Natural killer cell (primary cell): Measurements from ENCODE around the gene CEP57. TPM values are rescaled to one million over a fixed set of nuclear protein-coding genes. Genes with fewer than 3 reads are reported as not detected.

Source experiments
- ATAC-seq, 3 donors: fragments of 150-1000 bp in 2 of 3; fragments of 200-7000 bp in 1 of 3; cut with Tn5 transposase; 1 replicate in 1 of 3; 2 replicates in 2 of 3; pipeline ENCODE4 v1.10.0; 2021; ENCODE audit warnings: mild to moderate bottlenecking in 2 of 3, moderate library complexity in 2 of 3
- DNase-seq, 2 donors: peaks; one replicate each; pipeline versions ENCODE4 v3.0.0 to v3.0.0-alpha.2; 2013 to 2021; ENCODE audit warnings: mixed read lengths in 1 of 2
- H3K27ac ChIP-seq: one replicate; pipeline ENCODE4 v1.5.1; 2013; ENCODE audit warnings: mild to moderate bottlenecking, low read length
- H3K27me3 ChIP-seq: one replicate; pipeline ENCODE4 v1.6.1; 2013; ENCODE audit warnings: low read length; ENCODE audit not compliant: control insufficient read depth, insufficient read depth
- H3K36me3 ChIP-seq: one replicate; pipeline ENCODE4 v1.6.1; 2013; ENCODE audit warnings: low read length; ENCODE audit not compliant: control insufficient read depth, insufficient read depth
- H3K4me1 ChIP-seq: one replicate; pipeline ENCODE4 v1.6.1; 2013; ENCODE audit warnings: low read length; ENCODE audit not compliant: control insufficient read depth, insufficient read depth
- H3K4me3 ChIP-seq: one replicate; pipeline ENCODE4 v1.5.1; 2013; ENCODE audit warnings: low read length
- H3K9me3 ChIP-seq: one replicate; pipeline ENCODE4 v1.6.1; 2013; ENCODE audit warnings: low read length; ENCODE audit not compliant: control insufficient read depth, insufficient read depth
- H3K27ac Mint-ChIP-seq, 2 donors: one replicate each; pipeline ENCODE4 v1.8.0; 2022; ENCODE audit warnings: mild to moderate bottlenecking in 2 of 2, mixed read lengths in 2 of 2, moderate library complexity in 1 of 2
- H3K27me3 Mint-ChIP-seq, 2 donors: one replicate each; pipeline ENCODE4 v1.8.0; 2022; ENCODE audit warnings: low read depth in 2 of 2, mixed read lengths in 2 of 2
- H3K36me3 Mint-ChIP-seq: one replicate; pipeline ENCODE4 v1.8.0; 2022; ENCODE audit warnings: mixed read lengths
- H3K4me1 Mint-ChIP-seq, 2 donors: one replicate each; pipeline ENCODE4 v1.8.0; 2022; ENCODE audit warnings: mixed read lengths in 2 of 2
- H3K4me3 Mint-ChIP-seq: one replicate; pipeline ENCODE4 v1.8.0; 2022; ENCODE audit warnings: mild to moderate bottlenecking, moderate library complexity, mixed read lengths
- H3K9me3 Mint-ChIP-seq, 2 donors: one replicate each; pipeline ENCODE4 v1.8.0; 2022; ENCODE audit warnings: mixed read lengths in 2 of 2
- WGBS: methylation state at CpG from one replicate; pipeline ENCODE4 v1.1.7; 2013; ENCODE audit warnings: missing lambda C conversion rate; ENCODE audit not compliant: insufficient coverage; 5-methylcytosine and 5-hydroxymethylcytosine counted together
- intact Hi-C: fragments of 100-400 bp; cut with micrococcal nuclease; formaldehyde crosslinking; loops from one replicate; pipeline ENCODE4 v1.14.2; 2022
- total RNA-seq, 4 donors: library from RNA; stranded (reverse); fragments of 120-200 nt in 1 of 4; gene quantifications; one replicate each; pipeline versions ENCODE4 v1.2.3 to v1.2.4, GENCODE V29; 2013 to 2022
- TF ChIP-seq, protein P1 (sequence below): fragments of 200-600 bp; IDR thresholded peaks from one replicate; pipeline ENCODE4 v1.8.0; 2022; ENCODE audit warnings: antibody characterized with exemption

The CEP57 gene
- total RNA-seq, 3 donors from 2014 or later (not counting 1 experiment from before 2014, with no cell fraction given) = 40.8 to 64.9 (median 55.1) TPM

DNA sequence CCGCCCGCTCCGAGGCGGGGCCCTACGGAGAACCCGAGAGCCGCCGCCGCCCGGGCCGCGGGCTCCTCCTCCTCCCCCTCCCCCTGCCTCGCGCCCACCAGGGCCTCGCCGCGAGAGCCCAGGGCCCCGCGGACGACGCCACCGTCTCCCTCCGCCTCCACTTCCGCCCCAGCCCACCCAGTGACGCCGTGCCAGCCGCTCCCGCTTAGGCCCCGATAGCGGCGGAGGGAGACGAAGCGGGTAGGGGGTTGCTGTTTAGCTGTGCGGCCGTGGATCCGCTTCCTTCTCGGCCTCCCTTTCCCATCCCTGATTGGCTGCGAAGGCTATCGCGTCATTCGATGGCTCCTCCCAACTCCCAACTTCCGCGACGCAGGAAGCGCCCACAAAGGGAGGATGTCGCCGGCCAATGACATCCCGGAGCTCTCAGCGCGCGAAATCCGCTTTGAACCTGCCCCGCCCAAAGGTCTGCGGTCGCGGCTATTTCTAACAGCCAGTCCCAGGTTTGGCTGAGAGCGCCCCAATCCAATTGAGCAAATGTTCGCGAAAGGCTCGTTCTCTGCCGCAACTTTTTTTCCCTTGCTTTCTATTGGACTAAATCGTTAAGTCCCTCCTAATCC lies 684 bp upstream of the CEP57 start, which contains the start of gene FAM76B:
TSS of gene FAM76B (minus strand) at position 277 of the 617 bp plus-strand sequence. CDS start 304 bp downstream, outside the sequence.
- TF ChIP-seq, protein P1, sequence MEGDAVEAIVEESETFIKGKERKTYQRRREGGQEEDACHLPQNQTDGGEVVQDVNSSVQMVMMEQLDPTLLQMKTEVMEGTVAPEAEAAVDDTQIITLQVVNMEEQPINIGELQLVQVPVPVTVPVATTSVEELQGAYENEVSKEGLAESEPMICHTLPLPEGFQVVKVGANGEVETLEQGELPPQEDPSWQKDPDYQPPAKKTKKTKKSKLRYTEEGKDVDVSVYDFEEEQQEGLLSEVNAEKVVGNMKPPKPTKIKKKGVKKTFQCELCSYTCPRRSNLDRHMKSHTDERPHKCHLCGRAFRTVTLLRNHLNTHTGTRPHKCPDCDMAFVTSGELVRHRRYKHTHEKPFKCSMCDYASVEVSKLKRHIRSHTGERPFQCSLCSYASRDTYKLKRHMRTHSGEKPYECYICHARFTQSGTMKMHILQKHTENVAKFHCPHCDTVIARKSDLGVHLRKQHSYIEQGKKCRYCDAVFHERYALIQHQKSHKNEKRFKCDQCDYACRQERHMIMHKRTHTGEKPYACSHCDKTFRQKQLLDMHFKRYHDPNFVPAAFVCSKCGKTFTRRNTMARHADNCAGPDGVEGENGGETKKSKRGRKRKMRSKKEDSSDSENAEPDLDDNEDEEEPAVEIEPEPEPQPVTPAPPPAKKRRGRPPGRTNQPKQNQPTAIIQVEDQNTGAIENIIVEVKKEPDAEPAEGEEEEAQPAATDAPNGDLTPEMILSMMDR = no peak
- intact Hi-C loops = loop anchor here (1.0 to 10.0 kb wide), 6 partner anchors 558 to 1295 kb away; partner anchors contain the start of genes ANKRD49, CWC15, JRKL and KDM4D
- Histone ChIP-seq H3K36me3 (peaks cover 22% of the 10 kb centered on the region), H3K4me3 (peak within 1 kb of the TSS; percentile 84), H3K9me3 (no peaks in the 10 kb centered on the region), H3K27me3 (no peaks in the 10 kb centered on the region), H3K4me1 (peaks cover 11% of the 10 kb centered on the region), H3K27ac (peak within 1 kb of the TSS; percentile 95)
- Mint-ChIP-seq H3K4me3 (peak within 1 kb of the TSS; percentile 100), H3K36me3 (peaks cover 13% of the 10 kb centered on the region), H3K4me1 (peaks cover 57 to 58% of the 10 kb centered on the region in 2 donors), H3K27me3 (no peaks in the 10 kb centered on the region), H3K9me3 (no peaks in the 10 kb centered on the region), H3K27ac (peak within 1 kb of the TSS; percentile 100)
- ATAC-seq = peak; percentile 75 to 87 (median 75)
- peak; percentile 96 to 100 for DNase-seq
- WGBS = under 1% methylated on average over 61 of the region's 62 CpGs

- peak overlapping the region; percentile 100 for H3K4me3 Mint-ChIP-seq
- peaks cover 8% of the 10 kb centered on the region for H3K36me3 ChIP-seq
- intact Hi-C loops = loop anchor here (2.0 to 10.0 kb wide), 3 partner anchors 709 to 1296 kb away; partner anchors contain the start of genes ANKRD49 and MRE11
- peak overlapping the region; percentile 95 for H3K27ac ChIP-seq
- ATAC-seq = no peak
- H3K4me3 ChIP-seq = peak overlapping the region; percentile 84
- H3K9me3 ChIP-seq = no peaks in the 10 kb centered on the region
- H3K4me1 Mint-ChIP-seq = peaks cover 57 to 60% of the 10 kb centered on the region in 2 donors
- peak overlapping the region; percentile 100 for H3K27ac Mint-ChIP-seq
- 5% methylated on average over 29 of the region's 29 CpGs for WGBS
- H3K36me3 Mint-ChIP-seq = peaks cover 2% of the 10 kb centered on the region
- peaks cover 11% of the 10 kb centered on the region for H3K4me1 ChIP-seq
- no peaks in the 10 kb centered on the region for H3K27me3 Mint-ChIP-seq
- DNase-seq = peak in 1 of 2 donors; percentile 69
- TF ChIP-seq, protein P1 = no peak
- no peaks in the 10 kb centered on the region for H3K9me3 Mint-ChIP-seq
- H3K27me3 ChIP-seq = no peaks in the 10 kb centered on the region
Observed at GRCh38 chr11:95790933-95791708, 823 bp downstream of the CEP57 start.

- ATAC-seq = no peak
Observed at GRCh38 chr11:95791709-95792033, 1.4 kb downstream of the CEP57 start.

More at GRCh38 chr11:95791709-95792033, 1.4 kb downstream of the CEP57 start:
- peak overlapping the region; percentile 84 for H3K4me3 ChIP-seq
- H3K27ac ChIP-seq = no peak overlapping the region
- H3K36me3 ChIP-seq = peaks cover 4% of the 10 kb centered on the region
- intact Hi-C loops = loop anchor here (2.0 to 10.0 kb wide), 3 partner anchors 709 to 1297 kb away; partner anchors contain the start of genes ANKRD49 and MRE11
- 67% methylated on average over 8 of the region's 8 CpGs for WGBS
- no peak for DNase-seq
- H3K9me3 ChIP-seq = no peaks in the 10 kb centered on the region
- peak overlapping the region; percentile 100 for H3K27ac Mint-ChIP-seq
- peak overlapping the region; percentile 100 for H3K4me3 Mint-ChIP-seq
- H3K36me3 Mint-ChIP-seq = no peaks in the 10 kb centered on the region
- H3K27me3 ChIP-seq = no peaks in the 10 kb centered on the region
- H3K27me3 Mint-ChIP-seq = no peaks in the 10 kb centered on the region
- TF ChIP-seq, protein P1 = no peak
- H3K4me1 ChIP-seq = peaks cover 11% of the 10 kb centered on the region
- H3K4me1 Mint-ChIP-seq = peaks cover 57 to 60% of the 10 kb centered on the region in 2 donors
- no peaks in the 10 kb centered on the region for H3K9me3 Mint-ChIP-seq
